Measurements from ENCODE around the gene ADCY7. TPM values are rescaled to one million over a fixed set of nuclear protein-coding genes. Genes with fewer than 3 reads are reported as not detected.

Gene ADCY7
- total RNA-seq, 1 donor from 2014 or later = 78.0 TPM

DNA sequence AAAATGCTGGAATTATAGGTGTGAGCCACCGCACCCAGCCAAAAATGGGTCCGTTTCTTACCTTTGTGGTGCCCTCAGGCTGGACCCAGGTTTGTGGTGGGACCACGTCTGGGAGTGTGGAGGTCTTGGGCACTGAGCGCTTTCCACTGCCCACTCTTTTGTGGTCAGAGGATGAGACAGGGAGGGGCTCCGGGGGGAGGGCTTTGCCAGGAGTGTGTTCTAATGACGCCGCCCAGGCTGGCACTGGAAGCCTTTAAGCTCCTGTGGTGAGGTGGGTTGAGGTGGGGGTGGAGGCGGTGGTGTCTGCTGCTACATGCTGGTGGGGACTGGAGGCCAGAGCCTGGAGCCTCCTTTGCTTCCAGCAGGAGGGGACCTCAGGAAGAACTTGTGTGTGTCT is 12.8 kb upstream of the ADCY7 start:
- Mint-ChIP-seq H3K4me3 (no peak overlapping the region), H3K27ac (no peak overlapping the region), H3K9me3 (no peaks in the 10 kb centered on the region), H3K27me3 (ENCODE audit: insufficient read depth) (peaks cover 27% of the 10 kb centered on the region), H3K4me1 (ENCODE audit: low read depth) (no peaks in the 10 kb centered on the region), H3K36me3 (ENCODE audit: low read depth) (no peaks in the 10 kb centered on the region)
- intact Hi-C loops (cut with micrococcal nuclease) = no loop called here
- no peak for DNase-seq (ENCODE audit: low spot score)

DNA sequence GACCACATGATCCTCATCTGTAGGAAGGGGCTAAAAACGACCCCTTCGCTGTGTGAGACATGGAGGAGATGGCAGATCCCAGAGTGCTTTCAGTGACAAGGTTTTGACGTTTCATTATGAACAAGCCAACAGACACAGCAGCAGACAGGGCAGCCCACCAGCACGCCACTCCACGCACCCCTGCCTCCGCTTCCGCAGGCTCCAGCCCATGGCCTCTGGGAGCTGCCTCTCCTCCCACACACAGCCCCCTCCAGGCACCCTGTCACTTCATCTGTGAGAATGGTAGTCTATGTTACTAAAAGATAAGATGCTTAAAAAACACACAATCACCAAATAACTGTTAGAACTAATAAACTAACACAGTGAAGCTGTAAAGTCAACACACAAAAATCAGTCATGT is 12.3 kb upstream of the ADCY7 start:
- no peaks in the 10 kb centered on the region for H3K4me1 Mint-ChIP-seq (ENCODE audit: low read depth)
- no peaks in the 10 kb centered on the region for H3K36me3 Mint-ChIP-seq (ENCODE audit: low read depth)
- no peaks in the 10 kb centered on the region for H3K9me3 Mint-ChIP-seq
- intact Hi-C loops (cut with micrococcal nuclease) = no loop called here
- H3K4me3 Mint-ChIP-seq = no peak overlapping the region
- H3K27me3 Mint-ChIP-seq (ENCODE audit: insufficient read depth) = peaks cover 31% of the 10 kb centered on the region
- DNase-seq (ENCODE audit: low spot score) = no peak
- no peak overlapping the region for H3K27ac Mint-ChIP-seq

DNA sequence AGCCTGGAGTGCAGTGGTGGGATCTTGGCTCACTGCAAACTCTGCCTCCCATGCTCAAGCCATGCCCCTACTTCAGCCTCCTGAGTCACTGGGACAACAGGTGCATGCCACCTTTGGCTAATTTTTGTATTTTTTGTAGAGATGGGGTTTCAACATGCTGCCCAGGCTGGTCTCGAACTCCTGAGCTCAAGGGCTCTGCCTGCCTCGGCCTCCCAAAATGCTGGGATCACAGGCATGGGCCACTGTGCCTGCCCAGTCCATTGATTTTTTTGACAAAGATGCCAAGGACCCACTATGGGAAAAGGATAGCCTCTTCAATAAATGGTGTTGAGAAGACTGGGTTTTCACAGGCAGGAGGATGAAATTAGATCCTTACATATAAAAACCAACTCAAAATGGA is 10.8 kb upstream of the ADCY7 start:
- H3K9me3 Mint-ChIP-seq = no peaks in the 10 kb centered on the region
- no peaks in the 10 kb centered on the region for H3K4me1 Mint-ChIP-seq (ENCODE audit: low read depth)
- intact Hi-C loops (cut with micrococcal nuclease) = no loop called here

DNA sequence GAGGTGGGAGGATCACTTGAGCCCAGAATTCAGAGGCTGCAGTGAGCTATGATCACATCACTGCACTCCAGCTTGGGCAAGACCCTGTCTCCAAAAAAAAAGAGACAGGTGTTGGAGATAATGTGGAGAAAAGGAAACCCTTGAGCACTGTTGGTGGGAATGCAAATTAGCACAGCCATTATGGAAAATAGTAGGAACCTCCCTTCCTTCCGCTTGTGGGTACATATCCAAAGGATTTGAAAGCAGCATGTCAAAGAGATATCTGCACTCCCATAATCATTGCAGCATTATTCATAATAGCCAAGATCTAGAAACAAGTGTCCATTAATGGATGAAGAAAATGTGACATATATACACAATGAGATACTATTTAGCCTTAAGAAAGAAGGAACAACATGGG is 9.7 kb upstream of the ADCY7 start:
- no peaks in the 10 kb centered on the region for H3K9me3 Mint-ChIP-seq
- DNase-seq (ENCODE audit: low spot score) = no peak
- H3K27ac Mint-ChIP-seq = no peak overlapping the region

More for the DNA sequence above, 10.8 kb upstream of the ADCY7 start:
- no peak overlapping the region for H3K27ac Mint-ChIP-seq
- no peak overlapping the region for H3K4me3 Mint-ChIP-seq
- peaks cover 33% of the 10 kb centered on the region for H3K27me3 Mint-ChIP-seq (ENCODE audit: insufficient read depth)
- no peak for DNase-seq (ENCODE audit: low spot score)
- no peaks in the 10 kb centered on the region for H3K36me3 Mint-ChIP-seq (ENCODE audit: low read depth)

DNA sequence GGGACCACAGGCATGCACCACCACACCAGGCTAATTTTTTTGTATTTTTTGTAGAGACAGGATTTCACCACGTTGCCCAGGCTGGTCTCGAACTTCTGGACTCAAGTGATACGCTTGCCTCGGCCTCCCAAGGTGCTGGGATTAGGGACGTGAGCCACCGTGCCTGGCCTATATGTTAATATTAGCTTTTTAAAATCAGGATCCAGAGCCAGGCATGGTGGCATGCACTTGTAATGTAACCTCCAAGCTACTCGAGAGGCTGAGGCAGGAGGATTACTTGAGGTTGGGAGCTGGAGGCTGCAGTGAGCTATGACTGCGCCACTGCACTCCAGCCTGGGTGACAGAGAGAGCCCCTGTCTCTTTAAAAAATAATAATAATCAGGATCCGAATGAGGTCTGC is 8.5 kb upstream of the ADCY7 start:
- no peak for DNase-seq (ENCODE audit: low spot score)
- intact Hi-C loops (cut with micrococcal nuclease) = no loop called here
- Mint-ChIP-seq H3K36me3 (ENCODE audit: low read depth) (no peaks in the 10 kb centered on the region), H3K27ac (no peak overlapping the region), H3K4me3 (no peak overlapping the region), H3K9me3 (no peaks in the 10 kb centered on the region), H3K4me1 (ENCODE audit: low read depth) (peaks cover 5% of the 10 kb centered on the region), H3K27me3 (ENCODE audit: insufficient read depth) (peaks cover 33% of the 10 kb centered on the region)

More for the DNA sequence above, 9.7 kb upstream of the ADCY7 start:
- Mint-ChIP-seq H3K4me3 (no peak overlapping the region), H3K36me3 (ENCODE audit: low read depth) (no peaks in the 10 kb centered on the region), H3K4me1 (ENCODE audit: low read depth) (no peaks in the 10 kb centered on the region), H3K27me3 (ENCODE audit: insufficient read depth) (peaks cover 33% of the 10 kb centered on the region)
- intact Hi-C loops (cut with micrococcal nuclease) = no loop called here

DNA sequence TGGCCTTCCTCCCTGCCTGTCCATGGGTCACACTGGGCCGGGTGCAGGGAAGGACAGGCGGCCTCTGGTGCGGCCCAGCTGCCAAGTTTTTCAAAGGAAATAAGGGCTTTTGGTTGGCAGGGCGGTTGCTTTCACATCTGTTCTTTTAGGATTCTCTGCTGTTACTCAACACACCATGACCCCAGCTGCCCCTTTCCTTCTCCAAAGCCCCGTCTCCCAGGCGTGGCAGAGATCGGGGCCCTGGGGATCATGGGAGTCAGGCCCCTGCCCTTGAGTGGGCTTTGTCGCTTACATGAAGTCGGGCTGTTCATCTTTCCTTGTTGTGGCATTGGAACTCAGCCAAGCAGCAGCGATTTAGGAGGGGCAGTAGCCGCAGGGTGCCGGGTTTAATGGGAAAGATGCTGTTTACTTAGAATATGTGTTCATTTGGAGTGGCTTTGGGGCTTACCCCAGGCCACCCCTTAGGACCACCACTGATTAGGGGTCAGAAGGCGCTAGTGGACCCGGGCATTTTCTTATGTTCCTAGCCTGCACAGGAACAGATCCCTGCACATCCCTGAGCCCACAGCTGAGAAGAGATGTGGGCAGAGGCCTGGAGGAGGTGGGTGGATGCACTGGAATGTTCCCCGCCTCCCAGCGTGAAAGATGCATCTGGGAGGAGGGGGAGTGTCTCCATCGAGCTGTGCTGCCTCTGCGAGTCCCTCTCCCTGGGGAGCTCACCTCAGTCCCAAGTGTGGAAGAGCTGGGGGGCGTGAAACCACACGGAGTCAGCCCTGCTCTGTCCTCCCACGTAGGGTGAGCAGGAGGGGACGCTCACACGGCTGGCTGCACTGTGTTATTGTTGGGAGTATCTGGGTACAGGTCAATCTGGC is 6.8 kb upstream of the ADCY7 start:
- DNase-seq (ENCODE audit: low spot score) = no peak
- Mint-ChIP-seq H3K27ac (no peak overlapping the region), H3K36me3 (ENCODE audit: low read depth) (peaks cover 2% of the 10 kb centered on the region), H3K4me1 (ENCODE audit: low read depth) (peaks cover 19% of the 10 kb centered on the region), H3K9me3 (no peaks in the 10 kb centered on the region), H3K4me3 (no peak overlapping the region), H3K27me3 (ENCODE audit: insufficient read depth) (peaks cover 30% of the 10 kb centered on the region)
- intact Hi-C loops (cut with micrococcal nuclease) = no loop called here

DNA sequence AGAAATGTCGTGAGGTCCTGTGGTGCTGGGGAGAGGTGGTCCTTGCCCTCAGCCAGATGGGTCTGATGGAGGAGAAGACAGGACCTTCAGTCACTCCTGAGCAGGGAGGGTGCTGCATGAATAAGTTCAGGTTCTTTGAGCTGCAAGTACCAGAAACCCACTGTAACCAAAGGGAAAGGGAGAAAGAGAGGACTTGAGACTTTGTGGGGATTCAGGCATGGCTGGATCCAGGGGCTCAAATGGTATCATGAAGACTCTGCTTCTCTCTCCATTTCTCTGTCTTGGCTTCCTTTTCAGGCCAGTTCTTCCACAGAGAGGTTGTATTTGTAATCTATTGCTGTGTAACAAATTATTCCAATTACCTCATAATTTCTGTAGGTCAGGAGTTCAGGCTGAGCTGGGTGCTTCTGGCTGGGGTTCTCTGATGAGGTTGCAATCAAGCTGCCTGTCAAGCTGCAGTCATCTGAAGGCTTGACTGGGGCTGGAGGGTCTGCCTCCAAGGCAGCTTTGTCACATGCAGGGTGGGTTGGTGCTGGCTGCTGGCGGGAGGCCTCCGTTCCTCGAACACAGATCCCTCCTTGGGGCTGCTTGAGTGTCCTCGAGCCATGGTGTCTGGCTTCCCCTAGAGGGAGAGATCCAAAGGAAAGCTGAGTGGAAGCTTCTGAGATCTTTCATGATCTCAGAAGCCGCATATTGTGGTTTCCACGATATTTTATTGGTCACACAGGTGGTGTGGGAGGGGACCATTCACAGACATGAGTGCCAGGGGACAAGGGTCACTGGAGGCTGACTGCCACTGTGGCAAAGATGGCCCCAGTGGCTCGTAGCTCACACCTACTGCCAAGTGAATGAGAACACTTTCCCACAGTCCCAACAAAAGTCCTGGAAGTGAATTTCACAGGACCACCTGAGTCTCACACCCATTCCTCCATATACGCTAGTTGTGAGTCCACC is 5.9 kb upstream of the ADCY7 start:
- Mint-ChIP-seq H3K36me3 (ENCODE audit: low read depth) (peaks cover 2% of the 10 kb centered on the region), H3K4me1 (ENCODE audit: low read depth) (peaks cover 28% of the 10 kb centered on the region), H3K9me3 (no peaks in the 10 kb centered on the region), H3K27ac (no peak overlapping the region), H3K27me3 (ENCODE audit: insufficient read depth) (peaks cover 26% of the 10 kb centered on the region), H3K4me3 (no peak overlapping the region)
- no peak for DNase-seq (ENCODE audit: low spot score)
- intact Hi-C loops (cut with micrococcal nuclease) = no loop called here

DNA sequence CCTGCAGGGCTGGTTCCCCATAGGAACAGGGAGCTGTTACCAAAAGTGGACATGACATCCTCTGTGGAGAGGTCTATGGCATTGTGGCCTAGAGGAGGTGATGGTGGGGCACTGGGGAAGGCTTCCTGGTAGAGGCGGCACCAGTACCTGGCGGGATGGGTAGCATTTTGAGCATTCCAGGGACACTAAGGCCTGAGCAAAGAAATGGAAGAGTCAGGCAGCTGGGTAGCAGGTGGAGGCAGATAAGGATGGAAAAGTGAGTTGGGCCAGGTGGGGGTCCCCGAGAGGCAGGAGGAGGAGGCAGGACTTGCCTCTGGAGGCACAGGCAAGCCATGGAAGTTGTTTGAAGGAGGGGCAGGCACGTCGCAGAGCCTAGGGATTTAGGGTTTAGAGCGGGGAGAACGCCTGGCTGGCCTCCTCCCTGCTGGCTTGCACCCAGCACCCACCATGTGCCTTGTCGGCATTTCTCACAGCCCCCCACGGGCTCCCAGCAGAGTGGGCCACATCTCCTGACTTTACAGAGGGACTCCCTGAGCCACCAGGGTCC is 5.1 kb upstream of the ADCY7 start:
- intact Hi-C loops (cut with micrococcal nuclease) = no loop called here
- H3K27me3 Mint-ChIP-seq (ENCODE audit: insufficient read depth) = peaks cover 19% of the 10 kb centered on the region
- H3K4me1 Mint-ChIP-seq (ENCODE audit: low read depth) = peaks cover 35% of the 10 kb centered on the region
- H3K36me3 Mint-ChIP-seq (ENCODE audit: low read depth) = peaks cover 2% of the 10 kb centered on the region
- no peaks in the 10 kb centered on the region for H3K9me3 Mint-ChIP-seq
- DNase-seq (ENCODE audit: low spot score) = no peak
- no peak overlapping the region for H3K27ac Mint-ChIP-seq
- no peak overlapping the region for H3K4me3 Mint-ChIP-seq

DNA sequence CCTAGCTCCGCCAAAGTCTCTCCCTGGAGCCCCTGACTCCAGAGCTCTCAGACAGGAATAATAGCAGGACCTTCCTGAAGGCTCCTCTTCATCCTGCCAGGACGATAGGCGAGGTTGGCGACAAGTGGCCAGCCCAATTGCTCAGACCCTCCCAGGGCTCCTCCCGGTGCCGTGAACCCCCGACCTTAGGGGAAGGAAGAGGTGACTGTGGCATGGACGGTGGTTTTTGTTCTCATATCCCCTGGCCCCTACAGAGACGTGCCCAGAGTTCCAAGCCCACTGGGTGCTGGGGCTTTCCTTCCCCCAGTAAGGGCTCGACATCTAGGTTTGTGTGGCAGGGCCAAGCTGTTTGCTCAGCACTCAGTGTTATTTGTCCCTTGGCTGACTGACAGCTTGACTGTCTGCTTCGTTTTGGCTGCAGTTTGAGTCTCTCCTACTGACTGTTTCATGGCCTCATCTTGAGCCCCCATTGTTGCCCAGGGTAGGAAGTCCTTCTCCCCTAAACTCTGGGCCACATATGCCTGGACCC is 4.6 kb upstream of the ADCY7 start:
- no peaks in the 10 kb centered on the region for H3K9me3 Mint-ChIP-seq
- intact Hi-C loops (cut with micrococcal nuclease) = no loop called here
- H3K27ac Mint-ChIP-seq = no peak overlapping the region
- no peak overlapping the region for H3K4me3 Mint-ChIP-seq
- H3K27me3 Mint-ChIP-seq (ENCODE audit: insufficient read depth) = peaks cover 17% of the 10 kb centered on the region
- H3K36me3 Mint-ChIP-seq (ENCODE audit: low read depth) = peaks cover 2% of the 10 kb centered on the region
- peaks cover 41% of the 10 kb centered on the region for H3K4me1 Mint-ChIP-seq (ENCODE audit: low read depth)
- DNase-seq (ENCODE audit: low spot score) = no peak

DNA sequence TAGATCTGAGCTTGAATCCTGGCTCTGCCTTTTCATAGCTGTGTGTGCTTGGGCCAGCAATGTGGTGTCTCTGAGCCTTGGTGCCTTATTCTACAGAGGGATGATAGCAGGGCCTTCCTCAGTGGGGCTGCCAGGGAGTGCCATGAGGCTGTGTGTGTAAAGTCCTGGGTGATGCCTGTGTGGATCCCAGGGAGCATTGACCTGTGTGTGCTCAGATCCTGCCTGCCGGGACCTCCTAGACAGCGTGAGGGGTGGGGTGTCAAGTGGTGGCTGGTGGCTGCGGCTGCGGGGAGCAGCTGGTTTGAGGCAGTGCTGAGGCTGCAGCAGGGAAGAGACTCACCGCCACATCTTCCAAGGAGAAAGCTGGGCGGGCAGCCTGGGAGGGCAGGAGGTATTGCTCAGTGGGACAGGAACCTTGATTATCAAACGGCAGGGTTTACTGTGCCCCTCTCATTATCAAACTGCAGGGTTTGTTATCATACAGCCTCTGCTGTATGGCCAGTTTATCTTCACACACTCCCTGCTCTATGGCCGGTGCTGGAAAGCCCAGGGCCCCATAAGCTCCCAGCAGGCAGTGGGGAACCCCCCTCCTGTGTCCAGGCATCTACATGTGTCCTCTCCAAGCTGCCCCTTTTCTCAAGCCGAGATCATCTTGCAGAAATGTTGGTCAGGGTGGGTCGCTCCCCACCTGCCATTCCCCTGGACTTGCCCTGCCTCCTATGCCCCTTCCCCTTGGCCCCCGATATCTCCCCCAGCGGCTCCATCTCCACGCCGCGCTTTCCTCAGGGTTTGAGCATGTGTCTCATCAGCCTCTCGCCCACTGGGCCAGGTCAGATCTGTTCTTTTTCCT is 3.1 kb upstream of the ADCY7 start:
- peak overlapping the region; percentile 80 for H3K27ac Mint-ChIP-seq
- DNase-seq (ENCODE audit: low spot score) = no peak
- intact Hi-C loops (cut with micrococcal nuclease) = no loop called here
- peaks cover 5% of the 10 kb centered on the region for H3K36me3 Mint-ChIP-seq (ENCODE audit: low read depth)
- no peaks in the 10 kb centered on the region for H3K9me3 Mint-ChIP-seq
- peaks cover 56% of the 10 kb centered on the region for H3K4me1 Mint-ChIP-seq (ENCODE audit: low read depth)
- H3K27me3 Mint-ChIP-seq (ENCODE audit: insufficient read depth) = peaks cover 6% of the 10 kb centered on the region
- no peak overlapping the region for H3K4me3 Mint-ChIP-seq

DNA sequence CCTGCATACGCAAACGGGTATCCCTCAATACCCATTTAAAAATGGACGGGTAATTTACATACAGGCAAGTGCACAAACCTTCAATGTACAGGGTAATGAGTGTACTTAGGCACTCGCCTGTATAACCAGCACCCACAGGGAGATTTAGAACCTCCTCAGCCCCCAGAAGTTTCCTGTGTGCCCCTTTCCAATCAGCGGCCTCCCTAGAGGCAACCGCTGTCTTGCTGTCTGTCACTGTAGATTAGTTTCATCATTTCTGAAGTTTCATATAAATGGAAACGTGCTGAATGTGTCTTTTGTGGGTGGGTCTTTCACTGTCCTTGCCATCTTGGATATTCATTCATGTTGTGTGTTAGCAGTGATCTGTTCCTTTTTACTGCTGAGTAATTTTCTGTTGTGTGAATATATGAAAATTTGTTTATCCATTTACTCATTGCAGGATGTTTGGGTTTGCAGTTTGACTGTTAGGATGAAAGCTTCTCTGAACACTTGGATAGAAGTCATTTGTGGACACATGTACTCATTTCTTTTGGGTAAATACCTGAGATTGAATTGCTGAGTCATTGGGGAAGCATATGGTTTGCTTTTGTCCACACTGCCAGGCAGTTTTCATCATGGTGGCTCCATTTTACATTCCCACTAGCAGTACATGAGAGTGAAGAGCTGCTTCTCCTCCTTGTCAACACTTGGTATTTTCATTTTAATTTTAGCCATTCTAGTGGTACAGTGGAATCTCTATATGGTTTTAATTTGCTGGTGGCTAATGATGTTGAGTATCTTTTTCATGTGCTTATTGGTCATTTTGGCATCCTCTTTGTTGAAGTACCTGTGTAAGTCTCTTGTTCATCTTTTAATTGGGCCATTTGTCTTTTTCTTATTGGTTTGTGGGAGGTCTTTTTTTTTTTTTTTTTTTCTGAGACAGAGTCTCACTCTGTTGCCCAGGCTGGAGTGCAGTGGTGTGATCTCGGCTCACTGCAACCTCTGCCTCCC is 2.1 kb upstream of the ADCY7 start:
- Mint-ChIP-seq H3K27me3 (ENCODE audit: insufficient read depth) (peaks cover under 1% of the 10 kb centered on the region), H3K36me3 (ENCODE audit: low read depth) (peaks cover 11% of the 10 kb centered on the region), H3K9me3 (no peaks in the 10 kb centered on the region), H3K27ac (peak overlapping the region; percentile 80), H3K4me3 (peak overlapping the region; percentile 50), H3K4me1 (ENCODE audit: low read depth) (peaks cover 64% of the 10 kb centered on the region)
- DNase-seq (ENCODE audit: low spot score) = no peak
- intact Hi-C loops (cut with micrococcal nuclease) = loop anchor here (1.0 to 2.0 kb wide), 6 partner anchors 14 to 483 kb away; partner anchors contain the start of gene BRD7
